ENCODE measurements around the gene CPLX1.

GRCh38 chr4:754221-755120 lies 71.5 kb downstream of the CPLX1 start:
- TF ChIP-seq CTCF (optimal IDR thresholded peaks at IDR 0.05 in 1 of 3, IDR thresholded peaks at IDR 0.05 in 1 of 3, conservative IDR thresholded peaks at IDR 0.05 in 1 of 3; ENCODE audit: extremely low read depth in 1 of 3, insufficient read depth in 2 of 3, low read length in 3 of 3) (no peak), EZH2 (IDR thresholded peaks at IDR 0.05; ENCODE audit: low read length) (no peak)

Data from keratinocyte (primary cell).